GM18861 (cell line): ENCODE results near the gene MTMR10.

Experiments
- ATAC-seq: cut with Tn5 transposase; IDR thresholded peaks from one replicate; pipeline ENCODE4 v1.9.1; 2021; ENCODE audit not compliant: unreplicated experiment

MTMR10 gene

DNA sequence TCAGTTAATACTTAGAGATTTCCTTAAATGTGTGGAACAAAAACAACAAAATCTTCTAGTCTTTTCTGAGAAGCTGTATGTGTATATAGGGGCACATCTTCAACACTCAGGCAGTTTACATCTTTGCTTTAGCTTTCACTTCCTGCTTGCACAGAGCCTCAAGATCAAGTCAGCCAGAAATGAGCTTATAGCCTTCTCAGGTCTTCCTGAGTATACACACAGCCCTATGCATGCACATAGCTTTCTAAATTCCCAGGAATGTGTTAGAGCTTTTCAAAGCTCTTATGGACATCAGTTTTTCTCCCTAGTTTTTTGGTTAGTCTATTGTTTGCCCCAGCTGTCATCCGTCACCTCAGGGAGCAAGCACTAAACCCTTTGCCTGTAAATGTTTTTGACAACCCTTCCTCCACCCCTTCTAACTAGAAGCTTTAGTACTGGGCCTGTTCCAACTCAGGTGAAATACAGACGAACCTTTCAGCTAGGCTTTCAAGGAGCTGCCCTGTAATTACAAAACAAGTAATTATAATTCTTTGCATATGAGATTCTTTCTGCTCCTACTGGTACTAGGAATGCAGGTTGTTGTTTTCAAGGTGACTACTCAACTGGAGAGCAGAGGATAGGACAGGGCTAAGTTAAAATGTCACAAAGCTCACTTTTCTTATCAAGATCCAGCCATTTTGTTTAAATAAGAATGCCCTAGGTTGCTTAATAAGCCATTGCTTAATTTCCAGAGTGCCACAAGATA, 22.6 kb upstream of the MTMR10 start:
- ATAC-seq: peak; percentile 86

DNA sequence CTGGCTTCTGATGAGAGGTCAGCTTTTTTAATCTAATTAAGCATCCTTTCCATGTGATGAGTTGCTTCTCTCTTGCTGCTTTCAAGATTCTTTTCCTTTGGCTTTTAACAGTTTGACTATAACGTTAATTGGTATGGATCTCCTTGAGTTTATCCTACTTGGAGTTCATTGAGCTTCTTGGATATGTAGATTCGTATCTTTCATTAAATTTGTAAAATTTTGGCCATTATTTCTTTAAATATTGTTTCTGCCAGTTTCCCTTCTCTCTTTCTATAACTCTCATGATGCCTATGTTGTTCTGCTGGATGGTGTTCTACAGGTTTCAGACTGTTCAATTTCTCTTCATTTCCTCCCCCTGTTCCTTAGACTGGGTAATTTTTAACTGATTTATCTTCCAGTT, 21.0 kb upstream of the MTMR10 start:
- no peak for ATAC-seq

DNA sequence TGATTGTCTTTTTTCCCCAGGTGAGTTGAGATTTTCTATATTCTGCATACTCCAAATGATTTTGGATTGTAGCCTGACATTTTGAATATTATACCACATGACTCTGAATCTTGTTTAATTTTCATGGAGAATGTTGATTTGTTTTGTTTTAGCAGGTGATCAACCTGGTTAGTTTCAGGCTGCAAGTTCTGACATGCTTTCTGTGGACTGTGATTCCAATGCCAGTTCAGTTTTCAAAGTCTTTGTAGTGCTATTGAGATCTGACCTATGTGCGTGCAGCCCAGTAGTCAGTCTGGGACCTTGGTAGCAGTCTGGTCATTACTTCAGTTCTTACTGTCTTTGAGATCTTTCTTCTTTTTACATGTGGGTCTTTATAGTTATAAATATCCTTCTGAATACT, 18.6 kb upstream of the MTMR10 start:
- no peak for ATAC-seq

DNA sequence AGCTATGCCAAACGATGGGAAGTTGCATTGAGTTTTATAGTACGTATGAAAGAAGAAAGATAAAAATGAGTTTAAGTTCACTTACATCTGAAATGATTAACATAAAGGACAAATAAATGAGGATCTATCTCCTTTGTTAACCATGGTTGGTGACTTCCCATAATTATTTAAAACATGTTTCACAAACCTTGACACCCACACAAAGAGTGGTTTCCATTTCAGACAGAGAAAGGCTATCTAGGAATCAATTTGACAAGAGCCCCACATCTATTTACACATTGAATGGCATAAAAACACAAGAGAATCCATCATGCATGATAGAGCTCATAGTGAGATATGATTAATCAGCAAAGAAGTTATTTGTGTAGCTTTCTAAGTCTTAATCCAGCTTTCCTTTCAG, 14.2 kb upstream of the MTMR10 start:
- ATAC-seq: no peak

DNA sequence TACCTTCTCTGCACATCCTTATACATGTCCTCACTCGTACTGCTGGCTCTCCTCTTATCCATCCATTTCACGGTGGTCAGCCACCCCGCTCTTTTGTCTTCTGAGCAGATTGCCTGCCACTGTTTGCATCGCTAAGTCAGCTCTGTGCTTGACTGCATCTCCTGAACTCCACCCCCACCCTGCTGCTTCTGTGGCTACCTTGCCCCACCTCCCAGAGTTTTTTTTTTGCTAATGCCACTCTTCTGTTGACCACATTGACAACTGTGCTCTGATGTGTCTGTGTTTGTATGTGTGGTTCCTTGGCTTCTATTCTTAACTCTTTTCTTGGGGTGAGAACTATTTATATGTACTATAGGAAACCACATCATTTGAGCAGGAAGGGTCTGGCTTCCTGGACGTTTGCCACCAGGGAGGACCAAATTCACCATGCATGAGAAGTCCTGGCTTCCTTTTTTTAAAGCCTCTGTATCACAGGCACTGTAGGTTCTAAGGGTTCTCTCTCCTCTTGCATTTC, 12.8 kb upstream of the MTMR10 start:
- peak; percentile 73 for ATAC-seq

DNA sequence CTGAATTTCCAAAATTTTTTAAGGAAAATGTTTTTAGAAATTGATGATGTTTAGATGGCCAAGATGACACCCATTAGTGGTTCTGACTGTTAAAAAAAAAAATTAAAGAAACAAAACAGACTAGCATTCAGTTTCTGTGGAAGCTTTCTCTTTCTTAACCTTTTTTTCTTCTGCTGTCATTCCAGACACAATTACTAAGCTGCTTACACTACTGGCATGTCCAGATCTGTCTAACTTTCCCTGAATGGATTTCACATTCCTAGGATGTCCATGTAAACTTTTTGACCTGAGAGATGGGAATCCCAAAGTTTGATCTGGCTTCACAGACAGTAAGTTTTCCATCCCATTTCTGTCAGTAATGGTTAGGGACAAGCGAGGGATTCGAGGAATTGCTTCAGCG, 10.3 kb upstream of the MTMR10 start:
- ATAC-seq: no peak

DNA sequence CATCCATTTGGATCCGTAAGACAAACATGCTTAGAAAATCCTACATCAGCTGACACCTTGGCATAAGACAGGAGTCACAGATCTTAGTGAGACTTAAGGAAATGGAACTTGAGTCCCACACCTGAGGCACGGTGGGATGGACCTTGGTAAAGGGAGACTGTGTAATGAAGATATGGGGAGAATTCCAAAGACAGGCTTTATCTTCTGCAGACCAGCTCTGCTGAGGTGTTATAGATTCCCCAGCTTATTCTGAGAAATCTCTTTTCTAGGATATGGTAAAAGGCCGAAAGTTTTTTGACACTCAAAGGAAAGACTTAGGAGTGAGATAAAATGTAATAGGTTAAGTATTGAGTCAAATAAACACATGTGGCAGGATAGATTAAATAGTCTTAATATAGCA, 8.3 kb upstream of the MTMR10 start:
- no peak for ATAC-seq

DNA sequence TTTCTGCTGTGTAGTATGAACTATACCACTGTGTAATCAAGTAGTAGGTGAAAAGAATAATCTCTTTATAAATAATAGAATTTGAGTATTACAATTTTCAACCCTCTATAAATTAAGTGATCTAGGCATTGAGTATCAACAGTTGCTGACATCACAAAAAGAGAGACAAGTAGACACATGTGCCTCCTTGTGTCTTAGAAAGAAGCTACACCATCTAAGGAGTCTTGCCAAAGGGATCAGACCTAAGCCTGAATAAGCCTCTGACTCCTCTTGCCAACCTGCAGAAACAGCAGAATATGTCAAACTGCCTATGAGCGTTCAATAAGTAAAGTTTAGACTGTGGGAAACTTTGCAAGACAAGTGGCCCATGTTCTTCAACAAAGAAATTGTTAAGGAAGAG, 5.8 kb upstream of the MTMR10 start:
- ATAC-seq: no peak

DNA sequence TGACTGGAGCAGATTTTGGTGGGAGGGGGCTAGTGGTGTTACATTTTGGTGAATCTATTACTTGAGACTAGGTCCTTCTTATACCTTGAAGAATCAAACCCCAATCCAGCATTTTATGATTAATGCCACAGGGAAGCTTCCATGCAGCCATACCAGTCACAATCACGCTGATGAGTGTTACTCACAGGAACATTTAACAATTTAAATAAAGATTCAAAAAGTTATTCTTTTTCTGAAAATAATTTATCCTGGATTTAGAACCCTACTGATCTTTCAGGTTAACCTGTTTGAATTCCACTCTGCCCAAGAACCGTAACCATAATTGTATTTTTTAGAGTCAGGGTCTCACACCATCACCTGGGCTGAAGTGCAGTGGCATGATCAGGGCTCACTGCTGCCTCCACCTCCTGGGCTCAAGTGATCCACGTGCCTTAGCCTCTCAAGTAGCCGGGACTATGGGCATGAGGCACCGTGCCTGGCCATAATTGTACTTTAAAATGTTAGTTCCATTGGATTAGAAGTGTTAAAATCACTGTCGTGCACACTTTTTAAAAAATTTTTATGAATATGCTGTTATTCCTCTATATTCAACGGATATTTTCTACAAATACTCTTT, 929 bp upstream of the MTMR10 start:
- no peak for ATAC-seq

DNA sequence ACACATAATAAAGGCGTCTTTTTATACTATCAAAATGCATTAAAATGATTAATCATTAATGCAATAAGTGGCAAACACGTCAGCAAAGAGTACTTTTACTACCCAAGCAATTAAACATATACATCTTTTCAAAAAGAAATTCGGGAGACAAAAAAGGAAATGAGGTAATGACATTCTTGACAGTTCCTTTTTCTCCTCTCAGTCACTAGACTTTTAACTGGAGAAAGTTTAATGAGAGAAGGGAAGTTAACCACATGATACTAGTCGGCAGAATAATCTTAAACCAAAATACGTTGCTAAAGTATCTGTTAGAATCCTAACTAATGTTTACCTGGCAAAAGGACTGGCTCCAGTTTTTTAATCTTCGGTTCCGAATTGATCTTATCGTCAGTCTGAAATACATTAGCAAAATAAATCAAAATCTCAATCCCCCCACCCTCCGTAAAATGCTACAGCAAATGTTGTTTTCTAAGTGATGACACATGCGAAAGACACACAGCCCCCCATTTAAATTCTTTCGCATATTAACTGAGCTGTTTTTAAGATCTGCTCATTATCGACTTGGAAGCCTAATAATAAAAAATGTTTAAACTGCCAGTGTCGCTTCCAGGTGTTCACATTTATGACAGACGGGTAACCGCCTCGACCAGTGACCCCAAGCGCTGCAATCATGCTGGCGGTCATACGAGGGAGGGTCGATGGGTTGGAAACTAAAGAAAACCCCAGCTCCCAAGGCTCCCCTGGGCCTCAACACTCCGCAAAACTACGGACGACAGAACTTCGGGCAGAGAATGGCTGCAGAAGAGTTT, 778 bp downstream of the MTMR10 start:
- ATAC-seq: no peak

DNA sequence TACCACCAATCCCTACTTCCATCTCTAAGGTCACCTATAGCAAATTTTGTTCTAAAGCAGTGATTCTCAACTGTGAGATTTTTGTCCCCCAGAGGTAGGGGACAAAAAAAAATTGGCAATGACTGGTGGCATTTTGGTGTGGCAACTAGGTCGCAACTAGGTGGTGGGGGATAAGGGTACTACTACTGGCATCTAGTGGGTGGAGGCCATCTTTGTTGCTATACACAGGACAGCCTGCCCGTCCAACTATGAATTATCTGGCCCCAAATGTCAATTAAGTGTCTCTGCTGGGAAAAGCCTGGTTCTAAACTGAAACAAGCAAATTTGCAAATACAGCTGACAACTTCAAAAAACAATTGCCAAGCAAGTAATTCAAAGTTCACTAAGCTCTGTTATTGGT, 1.4 kb downstream of the MTMR10 start:
- no peak for ATAC-seq

DNA sequence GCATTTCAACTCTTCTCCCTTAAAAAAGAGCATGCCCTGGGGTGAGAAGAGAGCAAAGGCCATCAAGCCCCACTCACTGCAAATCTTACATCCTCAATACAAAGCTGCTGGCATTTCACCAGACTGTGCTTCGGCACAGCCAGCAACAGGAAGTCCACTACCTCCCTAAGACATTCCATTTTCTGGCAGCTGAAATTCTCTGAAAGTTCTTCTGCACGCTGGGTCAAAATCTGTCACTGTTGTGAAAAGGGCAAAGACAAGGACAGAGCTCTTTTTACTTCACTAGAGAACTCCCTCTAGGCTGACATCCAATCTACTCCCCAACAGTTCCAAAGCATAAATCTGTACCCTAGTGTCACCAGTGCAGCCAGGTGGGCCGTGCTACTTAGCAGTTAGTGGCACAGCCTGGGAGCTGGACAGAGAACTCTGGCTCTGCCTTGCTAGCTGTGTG, 6.3 kb downstream of the MTMR10 start:
- ATAC-seq: no peak

DNA sequence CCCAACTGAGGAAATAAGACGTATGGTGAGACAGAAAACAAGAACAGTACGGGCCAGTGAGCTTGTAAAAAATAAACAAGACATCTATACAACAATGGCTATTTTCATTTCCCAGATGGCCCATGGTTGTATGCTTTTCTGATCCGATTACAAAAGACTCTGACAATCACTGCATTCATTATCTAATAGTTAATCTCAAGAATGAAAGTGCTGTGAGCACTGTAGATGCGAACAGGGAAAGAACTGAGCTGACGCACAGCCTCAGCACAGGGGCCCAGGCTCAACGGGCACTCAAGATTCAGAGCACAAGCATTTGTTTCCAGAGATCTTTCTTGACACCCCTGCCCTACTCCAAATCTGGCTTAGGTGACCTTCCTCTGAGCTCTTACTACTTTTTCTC, 6.9 kb downstream of the MTMR10 start:
- ATAC-seq: no peak

DNA sequence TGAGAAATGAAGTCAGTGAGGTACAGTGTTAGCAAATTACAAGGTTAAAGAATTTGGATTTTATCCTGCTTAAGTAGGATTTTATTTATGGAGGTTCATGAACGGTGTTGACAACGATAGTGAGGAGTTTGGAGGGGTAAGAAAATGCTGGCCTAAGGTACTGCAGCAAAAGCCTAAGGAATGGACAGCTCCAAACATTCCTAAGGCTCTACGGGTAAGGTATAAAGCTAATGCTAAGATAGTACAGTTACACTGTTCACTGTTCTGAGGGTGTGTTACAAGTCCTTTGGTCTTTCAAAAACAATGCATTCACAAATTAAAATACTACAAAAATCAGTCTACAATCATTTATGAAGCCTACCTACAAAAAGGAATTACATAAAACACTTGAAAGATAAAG, 7.3 kb downstream of the MTMR10 start:
- ATAC-seq: no peak

DNA sequence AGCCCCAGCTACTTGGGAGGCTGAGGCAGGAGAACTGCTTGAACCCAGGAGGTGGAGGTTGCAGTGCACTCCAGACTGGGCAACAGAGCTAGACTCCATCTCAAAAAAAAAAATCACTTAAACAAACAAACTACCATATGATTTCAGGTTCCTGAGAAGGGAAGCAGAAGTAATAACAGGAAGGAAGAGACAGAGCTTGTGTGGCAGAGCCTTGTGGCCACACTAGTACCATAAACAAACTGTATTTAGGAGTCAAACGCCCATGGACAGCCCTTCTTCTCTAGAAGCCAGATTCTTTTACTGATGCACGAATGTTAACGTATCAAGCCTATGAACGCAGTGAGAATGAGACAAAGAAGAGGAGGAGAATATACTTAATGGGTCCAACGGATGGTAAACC, 12.0 kb downstream of the MTMR10 start:
- ATAC-seq: no peak

DNA sequence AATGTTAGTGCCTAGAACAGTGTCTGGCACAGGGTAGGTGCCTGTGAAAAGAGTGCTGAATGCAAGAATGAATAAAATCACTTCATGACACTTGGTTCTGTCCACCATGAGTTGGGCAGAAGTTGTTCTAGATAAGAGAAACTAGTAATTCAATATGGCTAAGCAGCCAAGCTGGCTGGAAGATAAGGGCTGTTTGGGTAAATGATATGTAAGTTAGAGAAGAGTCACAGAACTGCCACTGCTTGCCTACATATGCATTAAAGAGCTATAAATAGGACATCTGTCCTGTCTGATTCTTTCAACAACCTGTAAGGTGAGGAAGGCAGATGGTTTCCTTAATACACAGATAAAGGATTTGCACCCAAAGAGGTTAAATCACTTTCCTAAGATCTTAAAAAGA, 13.1 kb downstream of the MTMR10 start:
- ATAC-seq: no peak

DNA sequence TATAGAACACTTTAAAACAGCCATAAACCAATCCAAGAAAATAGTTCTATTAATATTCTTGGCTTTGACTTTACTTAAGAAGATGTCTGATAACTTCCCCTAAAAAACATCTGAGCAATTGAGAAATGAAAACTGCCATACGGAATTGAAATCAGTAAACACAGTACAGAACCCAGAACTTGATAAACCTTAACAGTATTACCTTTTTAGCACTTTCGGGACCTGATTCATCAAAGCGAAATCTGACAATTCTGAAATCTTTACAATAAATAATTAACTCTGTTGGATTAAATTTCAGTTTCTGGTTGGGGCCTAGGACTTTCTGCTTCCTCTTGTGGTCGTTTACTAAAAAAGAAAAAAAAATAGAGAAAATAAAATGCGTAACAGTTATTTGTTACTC, 17.3 kb downstream of the MTMR10 start:
- ATAC-seq: no peak

DNA sequence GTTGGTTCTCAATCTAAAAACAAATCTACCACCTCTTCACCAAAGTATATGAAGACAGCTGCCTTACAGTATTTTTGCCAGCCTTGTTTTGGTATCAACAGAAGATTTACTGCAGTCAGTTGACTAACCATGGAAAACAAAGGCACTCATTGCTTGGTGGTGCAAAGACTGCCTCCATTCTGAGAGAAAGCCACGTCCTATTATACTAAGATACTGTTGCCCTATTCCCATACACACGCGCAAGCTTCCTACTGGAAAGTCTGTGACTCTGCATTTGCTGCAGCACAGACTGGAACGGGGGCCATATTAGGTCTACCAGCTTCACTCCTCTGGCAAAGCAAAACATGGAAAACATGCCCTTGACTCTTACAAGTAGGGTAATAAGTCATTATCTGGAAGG, 18.0 kb downstream of the MTMR10 start:
- no peak for ATAC-seq

DNA sequence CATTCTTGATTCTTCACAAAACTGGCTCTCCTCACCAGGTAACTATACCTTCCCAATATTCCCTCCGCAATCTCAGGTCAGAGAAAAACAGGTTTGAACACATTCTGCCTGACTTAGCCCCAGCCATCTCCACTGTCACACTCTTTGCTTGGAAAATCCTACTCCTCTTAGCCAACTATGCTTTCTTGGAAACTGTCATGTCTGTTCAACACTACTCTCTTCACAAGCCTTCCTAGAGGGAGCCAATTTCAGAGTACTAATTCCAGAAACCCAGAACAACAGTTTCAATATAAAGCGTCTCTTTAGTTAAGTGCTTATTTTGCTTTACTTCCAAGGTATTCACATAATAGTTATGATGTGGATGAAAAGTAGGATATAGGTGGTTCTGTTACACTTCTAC, 21.7 kb downstream of the MTMR10 start:
- no peak for ATAC-seq

DNA sequence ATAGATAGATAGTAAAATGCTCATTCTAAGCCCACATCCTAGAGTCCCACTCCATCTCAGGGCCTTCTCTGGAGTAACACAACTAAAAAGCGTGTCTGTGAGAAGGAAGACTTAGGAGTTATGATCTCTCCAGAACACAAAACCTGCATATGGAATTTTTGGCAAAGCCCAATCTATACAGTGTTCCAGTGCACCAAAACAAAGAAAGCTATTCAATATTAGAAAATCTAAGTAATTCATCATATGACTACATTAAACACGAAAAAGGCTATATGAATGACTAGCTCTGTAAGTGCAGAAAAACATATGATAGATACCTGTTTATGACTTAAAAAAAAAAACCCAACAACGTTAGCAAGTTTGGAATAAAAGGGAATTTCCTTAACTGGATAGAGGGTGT, 27.7 kb downstream of the MTMR10 start:
- no peak for ATAC-seq

DNA sequence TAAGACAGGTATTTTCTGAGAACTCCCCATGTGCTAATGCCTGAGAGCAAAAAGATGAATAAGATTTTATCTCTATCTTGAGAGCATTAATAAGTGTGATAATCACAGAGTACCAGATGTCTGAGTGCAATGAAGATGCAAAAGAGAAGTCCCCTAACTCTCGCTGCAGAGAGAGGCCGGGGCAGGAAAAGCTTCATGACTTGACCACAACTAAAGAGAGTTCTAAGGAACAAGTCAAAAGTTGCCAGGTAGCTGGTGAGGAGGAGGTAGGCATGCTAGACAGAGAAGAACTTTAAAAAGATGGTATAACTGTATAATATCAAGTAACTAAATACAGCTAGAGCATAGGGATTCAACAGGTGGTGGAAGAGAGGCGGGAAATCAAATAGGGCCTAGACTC, 28.8 kb downstream of the MTMR10 start:
- ATAC-seq: no peak

DNA sequence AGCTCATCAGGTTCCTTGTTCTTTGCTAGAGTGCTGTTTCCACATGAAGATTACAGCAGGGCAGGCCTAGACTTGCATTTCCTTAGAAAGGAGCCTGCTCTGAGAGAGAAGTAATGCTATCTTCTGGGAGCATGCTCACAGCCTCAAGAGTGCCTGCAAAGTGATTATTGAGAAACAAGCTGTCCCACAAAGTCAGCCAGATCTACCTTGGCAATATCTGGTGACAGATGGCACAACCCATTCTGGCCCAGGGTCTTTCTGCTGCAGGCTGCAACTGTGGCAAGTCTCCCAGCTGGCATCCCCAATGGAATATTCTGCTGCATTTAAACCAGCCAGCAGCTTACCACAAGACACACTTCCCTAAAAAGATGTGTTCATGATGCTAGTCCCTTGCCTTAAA, 29.3 kb downstream of the MTMR10 start:
- ATAC-seq: no peak
